Measurements from ENCODE around the gene CABP2. TPM values are rescaled to one million over a fixed set of nuclear protein-coding genes. Genes with fewer than 3 reads are reported as not detected.

Gene CABP2
- polyA plus RNA-seq, 1 of the 3 experiments (the other 2 are of a cell fraction), result not detected

DNA sequence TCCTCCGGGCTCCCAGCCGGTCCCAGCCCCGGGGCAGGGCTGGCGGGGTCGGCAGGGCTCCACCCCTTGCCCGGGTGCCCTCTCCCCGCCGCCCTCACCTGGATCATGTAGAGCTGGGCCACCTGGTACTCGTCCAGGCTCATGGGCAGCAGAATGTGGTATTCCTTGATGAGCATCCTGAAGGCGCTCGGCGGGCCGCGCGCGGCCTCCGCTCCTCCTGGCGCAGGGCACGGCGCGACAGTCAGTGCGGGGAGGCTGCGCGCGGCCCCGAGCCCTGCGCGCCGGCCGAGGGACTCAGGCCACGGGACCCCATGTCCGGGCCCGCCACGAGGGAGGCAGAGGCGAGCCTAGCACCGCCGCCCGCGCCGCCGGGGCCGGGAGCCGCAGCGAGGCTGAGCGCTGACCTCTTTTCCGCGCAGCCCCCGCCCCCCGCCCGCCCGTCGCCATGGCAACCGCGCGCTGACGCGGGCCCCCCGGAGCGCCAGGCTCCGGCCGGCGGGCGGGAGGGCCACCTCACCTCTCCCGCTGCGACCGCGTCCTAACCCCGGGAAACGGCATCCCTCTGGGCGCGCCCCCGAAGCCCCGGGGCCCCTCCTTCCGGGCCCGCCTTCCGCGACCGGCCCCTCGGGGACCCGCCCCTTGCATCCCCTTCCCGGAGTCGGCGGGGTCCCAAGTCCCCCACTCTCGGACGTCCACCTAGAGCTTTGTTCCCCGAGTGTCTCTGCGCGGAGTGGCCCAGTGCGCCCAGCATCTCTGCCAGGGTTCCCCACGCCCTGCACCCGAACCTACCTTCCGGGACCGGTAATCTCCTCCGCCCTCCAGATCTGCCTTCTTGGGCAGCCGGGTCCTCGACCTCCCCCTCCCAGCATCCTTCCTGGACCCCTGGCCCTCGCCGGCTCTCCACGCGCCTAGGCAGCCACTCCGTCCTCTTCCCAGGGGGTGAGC lies 19.0 kb downstream of the CABP2 start:
- no peak overlapping the region for H2AFZ ChIP-seq (ENCODE audit: low read depth)

DNA sequence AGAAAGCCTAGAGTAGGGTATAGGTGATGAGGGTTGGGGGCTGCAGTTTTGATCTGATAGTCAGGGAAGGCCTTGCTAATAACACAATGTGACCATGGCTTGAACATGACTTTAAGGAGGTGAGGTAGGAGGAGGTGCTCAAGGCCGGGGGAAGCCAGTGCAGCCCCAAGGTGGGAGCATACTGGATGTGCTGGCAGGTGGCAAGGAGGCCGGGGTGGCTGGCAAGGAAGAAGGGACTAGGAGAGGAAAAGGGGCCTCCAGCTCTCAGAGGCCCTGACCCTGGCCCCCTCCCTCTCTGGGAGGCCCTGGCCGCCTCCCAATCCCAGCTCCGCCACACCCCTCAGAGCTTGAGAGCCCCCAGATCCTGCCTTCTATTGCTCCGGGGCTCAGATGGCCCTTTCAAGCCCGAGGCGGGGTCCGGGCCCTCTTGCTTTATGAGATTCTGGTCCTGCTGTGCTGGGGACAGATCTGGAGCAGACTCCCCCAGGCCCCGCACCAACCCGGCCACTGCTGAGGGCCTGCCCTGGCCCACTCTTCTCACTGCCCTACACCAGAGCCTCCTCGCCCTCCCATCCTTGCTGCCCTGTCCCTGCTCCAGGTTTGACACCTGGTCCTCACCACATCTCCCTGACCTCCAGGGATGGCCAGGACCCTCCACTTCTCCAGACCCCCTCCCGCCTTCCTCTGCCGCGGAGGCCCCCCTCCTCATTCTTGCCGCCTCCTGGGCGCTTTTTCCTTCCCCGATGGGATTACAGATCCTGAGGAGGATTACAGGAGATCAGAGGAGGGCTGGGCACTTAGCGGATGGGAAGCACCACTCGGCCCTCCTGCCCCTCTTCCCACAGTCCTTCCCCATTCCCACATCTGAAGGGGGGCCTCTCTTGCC lies 19.9 kb downstream of the CABP2 start:
- Histone ChIP-seq H3K9ac (peak overlapping the region; percentile 82), H2AFZ (ENCODE audit: low read depth) (no peak overlapping the region), H4K20me1 (ENCODE audit: insufficient read depth) (peaks cover 13% of the 10 kb centered on the region), H3K27me3 (ENCODE audit: insufficient read depth) (no peaks in the 10 kb centered on the region), H3K4me1 (ENCODE audit: control insufficient read depth in 1 of 2, insufficient read depth in 2 of 2, low read depth in 1 of 2, low read length in 1 of 2) (peaks cover 10 to 32% of the 10 kb centered on the region in 2 experiments), H3K79me2 (ENCODE audit: insufficient read depth) (peaks cover 29% of the 10 kb centered on the region), H3K4me3 (ENCODE audit: low read depth in 2 of 2, low read length in 1 of 2) (peak overlapping the region; percentile 80 to 88), H3K9me2 (no peaks in the 10 kb centered on the region), H3K4me2 (peak overlapping the region; percentile 90), H3K27ac (ENCODE audit: low read depth in 2 of 2, low read length in 1 of 2) (no peak overlapping the region; a peak in 1 of 4 replicates), H3F3A (replicated peaks; ENCODE audit: insufficient read depth) (peaks cover 24% of the 10 kb centered on the region), H3K9me3 (no peaks in the 10 kb centered on the region), H3K36me3 (replicated peaks in 1 of 2; ENCODE audit: control insufficient read depth in 1 of 2, insufficient read depth in 2 of 2, low read length in 1 of 2) (peaks cover 10 to 19% of the 10 kb centered on the region in 2 experiments)
- DNase-seq, result peak; percentile 43
- ChIA-PET CTCF (interaction anchor here (0.9 to 1.3 kb wide), 3 partner anchors 114 to 232 kb away, joined by 3 read pairs; no protein-coding TSS in a partner anchor), POLR2A (no interaction called here)
- 76% methylated on average over 11 of the region's 19 CpGs for WGBS (ENCODE audit: low lambda C conversion rate)
- TF ChIP-seq, protein P1, sequence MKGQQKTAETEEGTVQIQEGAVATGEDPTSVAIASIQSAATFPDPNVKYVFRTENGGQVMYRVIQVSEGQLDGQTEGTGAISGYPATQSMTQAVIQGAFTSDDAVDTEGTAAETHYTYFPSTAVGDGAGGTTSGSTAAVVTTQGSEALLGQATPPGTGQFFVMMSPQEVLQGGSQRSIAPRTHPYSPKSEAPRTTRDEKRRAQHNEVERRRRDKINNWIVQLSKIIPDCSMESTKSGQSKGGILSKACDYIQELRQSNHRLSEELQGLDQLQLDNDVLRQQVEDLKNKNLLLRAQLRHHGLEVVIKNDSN (IDR thresholded peaks at IDR 0.05; ENCODE audit: borderline replicate concordance, low read depth), result no peak
- TF ChIP-seq, protein P2, sequence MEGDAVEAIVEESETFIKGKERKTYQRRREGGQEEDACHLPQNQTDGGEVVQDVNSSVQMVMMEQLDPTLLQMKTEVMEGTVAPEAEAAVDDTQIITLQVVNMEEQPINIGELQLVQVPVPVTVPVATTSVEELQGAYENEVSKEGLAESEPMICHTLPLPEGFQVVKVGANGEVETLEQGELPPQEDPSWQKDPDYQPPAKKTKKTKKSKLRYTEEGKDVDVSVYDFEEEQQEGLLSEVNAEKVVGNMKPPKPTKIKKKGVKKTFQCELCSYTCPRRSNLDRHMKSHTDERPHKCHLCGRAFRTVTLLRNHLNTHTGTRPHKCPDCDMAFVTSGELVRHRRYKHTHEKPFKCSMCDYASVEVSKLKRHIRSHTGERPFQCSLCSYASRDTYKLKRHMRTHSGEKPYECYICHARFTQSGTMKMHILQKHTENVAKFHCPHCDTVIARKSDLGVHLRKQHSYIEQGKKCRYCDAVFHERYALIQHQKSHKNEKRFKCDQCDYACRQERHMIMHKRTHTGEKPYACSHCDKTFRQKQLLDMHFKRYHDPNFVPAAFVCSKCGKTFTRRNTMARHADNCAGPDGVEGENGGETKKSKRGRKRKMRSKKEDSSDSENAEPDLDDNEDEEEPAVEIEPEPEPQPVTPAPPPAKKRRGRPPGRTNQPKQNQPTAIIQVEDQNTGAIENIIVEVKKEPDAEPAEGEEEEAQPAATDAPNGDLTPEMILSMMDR (IDR thresholded peaks at IDR 0.05), result no peak
- no peak for TF ChIP-seq GABPA (IDR thresholded peaks at IDR 0.05; ENCODE audit: low read depth)
- no peak for TF ChIP-seq EP300 (IDR thresholded peaks at IDR 0.05; ENCODE audit: borderline replicate concordance in 1 of 2, low read depth in 1 of 2, low read length in 1 of 2)
- no peak for TF ChIP-seq RXRA (IDR thresholded peaks at IDR 0.05; ENCODE audit: borderline replicate concordance, low read depth)
- TF ChIP-seq ELF1 (IDR thresholded peaks at IDR 0.05), result no peak
- TF ChIP-seq, protein P3, sequence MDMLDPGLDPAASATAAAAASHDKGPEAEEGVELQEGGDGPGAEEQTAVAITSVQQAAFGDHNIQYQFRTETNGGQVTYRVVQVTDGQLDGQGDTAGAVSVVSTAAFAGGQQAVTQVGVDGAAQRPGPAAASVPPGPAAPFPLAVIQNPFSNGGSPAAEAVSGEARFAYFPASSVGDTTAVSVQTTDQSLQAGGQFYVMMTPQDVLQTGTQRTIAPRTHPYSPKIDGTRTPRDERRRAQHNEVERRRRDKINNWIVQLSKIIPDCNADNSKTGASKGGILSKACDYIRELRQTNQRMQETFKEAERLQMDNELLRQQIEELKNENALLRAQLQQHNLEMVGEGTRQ (IDR thresholded peaks at IDR 0.05; ENCODE audit: borderline replicate concordance, low read depth, low read length), result no peak
- no peak for TF ChIP-seq FOXM1 (IDR thresholded peaks at IDR 0.05; ENCODE audit: low read depth)

More for the DNA sequence above, 19.0 kb downstream of the CABP2 start:
- DNase-seq, result peak; percentile 88
- peaks cover 29% of the 10 kb centered on the region for H3K79me2 ChIP-seq (ENCODE audit: insufficient read depth)
- peak overlapping the region; percentile 95 for H3K4me2 ChIP-seq
- H3K9me2 ChIP-seq, result no peaks in the 10 kb centered on the region
- POLR2A ChIA-PET, result interaction anchor here (1.0 kb wide), 1 partner anchor 137 kb away, joined by 3 read pairs; no protein-coding TSS in a partner anchor
- H3K4me3 ChIP-seq (ENCODE audit: low read depth in 2 of 2, low read length in 1 of 2), result peak overlapping the region; percentile 80 to 88
- peaks cover 13% of the 10 kb centered on the region for H4K20me1 ChIP-seq (ENCODE audit: insufficient read depth)
- peak overlapping the region; percentile 77 to 80 for H3K27ac ChIP-seq (ENCODE audit: low read depth in 2 of 2, low read length in 1 of 2)
- peaks cover 24% of the 10 kb centered on the region for H3F3A ChIP-seq (replicated peaks; ENCODE audit: insufficient read depth)
- peaks cover 10 to 19% of the 10 kb centered on the region in 2 experiments for H3K36me3 ChIP-seq (replicated peaks in 1 of 2; ENCODE audit: control insufficient read depth in 1 of 2, insufficient read depth in 2 of 2, low read length in 1 of 2)
- 14% methylated on average over 9 of the region's 101 CpGs for WGBS (ENCODE audit: low lambda C conversion rate)
- peaks cover 10 to 36% of the 10 kb centered on the region in 2 experiments for H3K4me1 ChIP-seq (ENCODE audit: control insufficient read depth in 1 of 2, insufficient read depth in 2 of 2, low read depth in 1 of 2, low read length in 1 of 2)
- no peak for TF ChIP-seq NFIC (IDR thresholded peaks at IDR 0.05; ENCODE audit: borderline replicate concordance)
- no peak for TF ChIP-seq JUND (IDR thresholded peaks at IDR 0.05)
- TF ChIP-seq TAF1 (IDR thresholded peaks at IDR 0.05; ENCODE audit: borderline replicate concordance, low read depth, low read length), result no peak
- TF ChIP-seq POLR2AphosphoS5 (IDR thresholded peaks at IDR 0.05; ENCODE audit: low read depth, low read length), result no peak
- TF ChIP-seq, protein P4, sequence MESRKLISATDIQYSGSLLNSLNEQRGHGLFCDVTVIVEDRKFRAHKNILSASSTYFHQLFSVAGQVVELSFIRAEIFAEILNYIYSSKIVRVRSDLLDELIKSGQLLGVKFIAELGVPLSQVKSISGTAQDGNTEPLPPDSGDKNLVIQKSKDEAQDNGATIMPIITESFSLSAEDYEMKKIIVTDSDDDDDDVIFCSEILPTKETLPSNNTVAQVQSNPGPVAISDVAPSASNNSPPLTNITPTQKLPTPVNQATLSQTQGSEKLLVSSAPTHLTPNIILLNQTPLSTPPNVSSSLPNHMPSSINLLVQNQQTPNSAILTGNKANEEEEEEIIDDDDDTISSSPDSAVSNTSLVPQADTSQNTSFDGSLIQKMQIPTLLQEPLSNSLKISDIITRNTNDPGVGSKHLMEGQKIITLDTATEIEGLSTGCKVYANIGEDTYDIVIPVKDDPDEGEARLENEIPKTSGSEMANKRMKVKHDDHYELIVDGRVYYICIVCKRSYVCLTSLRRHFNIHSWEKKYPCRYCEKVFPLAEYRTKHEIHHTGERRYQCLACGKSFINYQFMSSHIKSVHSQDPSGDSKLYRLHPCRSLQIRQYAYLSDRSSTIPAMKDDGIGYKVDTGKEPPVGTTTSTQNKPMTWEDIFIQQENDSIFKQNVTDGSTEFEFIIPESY (IDR thresholded peaks at IDR 0.05; ENCODE audit: borderline replicate concordance, low read depth), result no peak
- TF ChIP-seq FOXM1 (IDR thresholded peaks at IDR 0.05; ENCODE audit: low read depth), result no peak
- no peak for TF ChIP-seq GABPA (IDR thresholded peaks at IDR 0.05; ENCODE audit: low read depth)
- no peak for TF ChIP-seq FOXJ3 (CRISPR knock-in tag; IDR thresholded peaks at IDR 0.05)
- TF ChIP-seq EP300 (IDR thresholded peaks at IDR 0.05; ENCODE audit: borderline replicate concordance in 1 of 2, low read depth in 1 of 2, low read length in 1 of 2), result no peak
- no peak for TF ChIP-seq EZH2phosphoT487 (IDR thresholded peaks at IDR 0.05; ENCODE audit: borderline replicate concordance, low read depth)
- no peak for TF ChIP-seq GATA2 (CRISPR knock-in tag; IDR thresholded peaks at IDR 0.05)
- no peak for TF ChIP-seq ELF1 (IDR thresholded peaks at IDR 0.05)
- H3K27me3 ChIP-seq (ENCODE audit: insufficient read depth), result no peaks in the 10 kb centered on the region
- CTCF ChIA-PET, result interaction anchor here (1.1 to 1.3 kb wide), 4 partner anchors 124 to 251 kb away, joined by 3 to 4 read pairs (median 3); no protein-coding TSS in a partner anchor
- H3K9ac ChIP-seq, result peak overlapping the region; percentile 82
- H3K9me3 ChIP-seq, result no peaks in the 10 kb centered on the region
